ENCODE results near the gene LRP1B.

DNA sequence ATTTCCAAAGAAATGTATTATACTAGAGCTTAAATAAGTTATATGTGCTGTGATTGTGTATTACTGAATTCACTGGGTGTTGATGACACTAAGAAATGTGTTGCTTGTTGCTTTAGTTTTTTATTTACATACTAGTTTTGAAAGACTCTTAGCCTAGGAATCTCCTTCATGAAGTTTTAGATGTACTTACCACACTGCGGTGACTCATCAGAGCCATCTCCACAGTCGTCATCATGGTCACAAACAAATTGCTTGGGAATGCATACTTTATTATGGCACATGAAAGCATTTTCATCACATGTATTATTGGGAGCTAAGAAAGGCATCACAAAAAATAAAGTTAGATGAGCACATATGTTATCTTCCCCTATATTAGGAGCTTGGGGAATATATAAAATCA lies 1624.2 kb downstream of the LRP1B start:
- TF ChIP-seq, protein P1, sequence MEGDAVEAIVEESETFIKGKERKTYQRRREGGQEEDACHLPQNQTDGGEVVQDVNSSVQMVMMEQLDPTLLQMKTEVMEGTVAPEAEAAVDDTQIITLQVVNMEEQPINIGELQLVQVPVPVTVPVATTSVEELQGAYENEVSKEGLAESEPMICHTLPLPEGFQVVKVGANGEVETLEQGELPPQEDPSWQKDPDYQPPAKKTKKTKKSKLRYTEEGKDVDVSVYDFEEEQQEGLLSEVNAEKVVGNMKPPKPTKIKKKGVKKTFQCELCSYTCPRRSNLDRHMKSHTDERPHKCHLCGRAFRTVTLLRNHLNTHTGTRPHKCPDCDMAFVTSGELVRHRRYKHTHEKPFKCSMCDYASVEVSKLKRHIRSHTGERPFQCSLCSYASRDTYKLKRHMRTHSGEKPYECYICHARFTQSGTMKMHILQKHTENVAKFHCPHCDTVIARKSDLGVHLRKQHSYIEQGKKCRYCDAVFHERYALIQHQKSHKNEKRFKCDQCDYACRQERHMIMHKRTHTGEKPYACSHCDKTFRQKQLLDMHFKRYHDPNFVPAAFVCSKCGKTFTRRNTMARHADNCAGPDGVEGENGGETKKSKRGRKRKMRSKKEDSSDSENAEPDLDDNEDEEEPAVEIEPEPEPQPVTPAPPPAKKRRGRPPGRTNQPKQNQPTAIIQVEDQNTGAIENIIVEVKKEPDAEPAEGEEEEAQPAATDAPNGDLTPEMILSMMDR (conservative IDR thresholded peaks at IDR 0.05; ENCODE audit: low read length) = no peak
- no peak for TF ChIP-seq EZH2phosphoT487 (IDR thresholded peaks at IDR 0.05; ENCODE audit: borderline replicate concordance)
